DND-41 (cell line): Measurements from ENCODE around the gene TSPAN11.
A peak's percentile ranks its signal among the peaks of the same experiment; 100 is the strongest.

Source experiments
- ATAC-seq: fragments of 200-7000 bp; cut with Tn5 transposase; 3 replicates; pipeline ENCODE4 v1.9.1; 2021; ENCODE audit warnings: low read depth; ENCODE audit not compliant: insufficient read depth
- DNase-seq: peaks from one replicate; pipeline ENCODE4 v3.0.0-alpha.2; 2020
- H2AFZ ChIP-seq: 2 replicates; pipeline ENCODE4 v1.6.0; 2012; ENCODE audit warnings: low read depth, low read length
- H3K27ac ChIP-seq: 2 replicates; pipeline ENCODE4 v1.5.1; 2012; ENCODE audit warnings: low read length, inconsistent platforms
- H3K27me3 ChIP-seq: fragments of 200-600 bp; sonication (generic); 2 replicates; pipeline ENCODE4 v1.6.0; 2012; ENCODE audit warnings: low read length, mild to moderate bottlenecking, inconsistent platforms; ENCODE audit not compliant: insufficient read depth, poor library complexity
- H3K36me3 ChIP-seq: 2 replicates; pipeline ENCODE4 v1.5.1; 2012; ENCODE audit warnings: low read length, inconsistent platforms; ENCODE audit not compliant: insufficient read depth
- H3K4me1 ChIP-seq: 2 replicates; pipeline ENCODE4 v1.5.1; 2012; ENCODE audit warnings: mild to moderate bottlenecking, low read length; ENCODE audit not compliant: insufficient read depth
- H3K4me2 ChIP-seq: 2 replicates; pipeline ENCODE4 v1.6.0; 2012; ENCODE audit warnings: mild to moderate bottlenecking, moderate library complexity, low read length, inconsistent platforms; ENCODE audit not compliant: insufficient read depth
- H3K4me3 ChIP-seq, 2 experiments: fragments of 200-600 bp in 1 of 2; shearing (Covaris generic) in 1 of 2; 2 replicates each; pipeline ENCODE4 v1.5.1; 2012 to 2016; ENCODE audit warnings: inconsistent platforms in 2 of 2, low read length in 2 of 2, mild to moderate bottlenecking in 2 of 2, low read depth in 1 of 2, moderate library complexity in 1 of 2
- H3K79me2 ChIP-seq: 2 replicates; pipeline ENCODE4 v1.6.0; 2012; ENCODE audit warnings: low read length, inconsistent platforms; ENCODE audit not compliant: insufficient read depth
- H3K9ac ChIP-seq: 2 replicates; pipeline ENCODE4 v1.6.0; 2012; ENCODE audit warnings: low read depth, mild to moderate bottlenecking, inconsistent platforms, low read length, moderate library complexity
- H3K9me3 ChIP-seq: 2 replicates; pipeline ENCODE4 v1.5.1; 2012; ENCODE audit warnings: low read length, moderate library complexity, mild to moderate bottlenecking, inconsistent platforms; ENCODE audit not compliant: insufficient read depth, severe bottlenecking
- H4K20me1 ChIP-seq: 2 replicates; pipeline ENCODE4 v1.6.0; 2012; ENCODE audit warnings: low read length; ENCODE audit not compliant: insufficient read depth
- EZH2 ChIP-seq: IDR thresholded peaks from 3 replicates; pipeline ENCODE4 v1.6.1; 2012; ENCODE audit warnings: borderline replicate concordance, low read depth, mild to moderate bottlenecking, moderate library complexity, low read length, inconsistent platforms; ENCODE audit not compliant: severe bottlenecking
- TF ChIP-seq, protein P1 (sequence below): IDR thresholded peaks from 2 replicates; pipeline ENCODE4 v1.5.1; 2012; ENCODE audit warnings: borderline replicate concordance, low read length, moderate library complexity, mild to moderate bottlenecking; ENCODE audit not compliant: poor library complexity, severe bottlenecking; ENCODE audit errors: extremely low read depth

The TSPAN11 gene

DNA sequence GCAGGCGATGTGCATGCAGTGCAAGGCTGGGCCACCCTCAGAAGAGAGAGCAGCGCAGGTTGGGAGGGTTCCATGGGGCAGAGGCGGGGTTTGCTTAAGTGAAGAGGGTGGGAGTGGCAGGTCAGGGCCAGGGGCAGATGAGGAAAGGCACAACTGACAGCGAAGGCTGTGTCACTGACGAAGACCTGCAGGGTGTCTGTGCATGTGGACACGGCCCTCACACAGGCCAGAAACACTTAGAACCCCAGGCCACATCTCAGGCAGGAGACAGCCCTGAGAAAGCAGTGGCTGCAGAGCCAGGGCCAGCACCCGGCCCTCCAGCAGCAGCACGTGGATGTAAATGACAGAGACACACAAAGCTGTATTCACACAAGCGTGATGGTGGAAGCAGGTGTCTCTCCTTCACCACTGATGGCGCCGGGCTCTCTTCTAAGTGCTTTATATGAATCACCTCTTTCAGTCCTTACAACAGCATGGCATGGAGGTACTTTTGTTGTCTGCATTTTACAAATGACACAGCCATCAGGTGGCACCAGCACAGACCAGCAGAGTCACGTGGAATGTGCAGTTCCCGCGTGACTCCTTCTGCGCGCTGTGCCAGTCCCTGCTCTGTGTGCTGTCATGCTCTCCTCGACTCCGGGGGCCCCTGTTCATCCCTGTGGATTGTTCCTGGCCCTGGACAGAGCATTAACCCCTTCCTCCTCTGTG, 54.6 kb downstream of the TSPAN11 start:
- Histone ChIP-seq H4K20me1 (no peaks in the 10 kb centered on the region; the same call in 1 of the 2 replicates), H3K79me2 (no peaks in the 10 kb centered on the region), H3K36me3 (no peaks in the 10 kb centered on the region), H3K4me3 (no peak overlapping the region), H3K4me1 (no peaks in the 10 kb centered on the region), H3K27me3 (no peaks in the 10 kb centered on the region), H3K9me3 (no peaks in the 10 kb centered on the region), H3K4me2 (no peak overlapping the region), H3K9ac (no peak overlapping the region), H3K27ac (no peak overlapping the region), H2AFZ (no peak overlapping the region)
- DNase-seq (no peak), ATAC-seq (no peak)
- TF ChIP-seq EZH2 = no peak
- TF ChIP-seq, protein P1, sequence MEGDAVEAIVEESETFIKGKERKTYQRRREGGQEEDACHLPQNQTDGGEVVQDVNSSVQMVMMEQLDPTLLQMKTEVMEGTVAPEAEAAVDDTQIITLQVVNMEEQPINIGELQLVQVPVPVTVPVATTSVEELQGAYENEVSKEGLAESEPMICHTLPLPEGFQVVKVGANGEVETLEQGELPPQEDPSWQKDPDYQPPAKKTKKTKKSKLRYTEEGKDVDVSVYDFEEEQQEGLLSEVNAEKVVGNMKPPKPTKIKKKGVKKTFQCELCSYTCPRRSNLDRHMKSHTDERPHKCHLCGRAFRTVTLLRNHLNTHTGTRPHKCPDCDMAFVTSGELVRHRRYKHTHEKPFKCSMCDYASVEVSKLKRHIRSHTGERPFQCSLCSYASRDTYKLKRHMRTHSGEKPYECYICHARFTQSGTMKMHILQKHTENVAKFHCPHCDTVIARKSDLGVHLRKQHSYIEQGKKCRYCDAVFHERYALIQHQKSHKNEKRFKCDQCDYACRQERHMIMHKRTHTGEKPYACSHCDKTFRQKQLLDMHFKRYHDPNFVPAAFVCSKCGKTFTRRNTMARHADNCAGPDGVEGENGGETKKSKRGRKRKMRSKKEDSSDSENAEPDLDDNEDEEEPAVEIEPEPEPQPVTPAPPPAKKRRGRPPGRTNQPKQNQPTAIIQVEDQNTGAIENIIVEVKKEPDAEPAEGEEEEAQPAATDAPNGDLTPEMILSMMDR = no peak

DNA sequence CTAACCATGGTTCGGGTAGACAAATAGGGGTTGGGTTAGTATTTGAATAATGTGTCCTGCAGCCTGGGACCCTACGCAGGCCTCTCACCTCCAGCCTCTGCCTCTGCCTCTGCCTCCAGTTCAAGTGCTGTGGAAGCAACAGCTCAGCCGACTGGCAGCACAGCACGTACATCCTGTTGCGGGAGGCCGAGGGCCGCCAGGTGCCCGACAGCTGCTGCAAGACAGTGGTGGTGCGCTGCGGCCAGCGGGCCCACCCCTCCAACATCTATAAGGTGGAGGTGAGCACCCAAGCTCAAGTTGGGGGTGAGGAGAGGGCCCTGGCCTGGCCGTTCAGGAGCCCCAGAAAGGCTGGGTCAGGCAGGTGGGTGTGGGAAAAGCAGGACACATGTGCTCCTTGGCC, 55.9 kb downstream of the TSPAN11 start:
- Histone ChIP-seq H3K36me3 (no peaks in the 10 kb centered on the region), H3K9ac (no peak overlapping the region), H4K20me1 (no peaks in the 10 kb centered on the region; the same call in 1 of the 2 replicates), H3K27ac (no peak overlapping the region), H3K4me3 (no peak overlapping the region), H3K79me2 (no peaks in the 10 kb centered on the region), H3K4me2 (no peak overlapping the region), H2AFZ (no peak overlapping the region), H3K27me3 (no peaks in the 10 kb centered on the region), H3K4me1 (no peaks in the 10 kb centered on the region), H3K9me3 (no peaks in the 10 kb centered on the region)
- ATAC-seq (no peak), DNase-seq (no peak)
- TF ChIP-seq, protein P1 = no peak
- no peak for TF ChIP-seq EZH2

DNA sequence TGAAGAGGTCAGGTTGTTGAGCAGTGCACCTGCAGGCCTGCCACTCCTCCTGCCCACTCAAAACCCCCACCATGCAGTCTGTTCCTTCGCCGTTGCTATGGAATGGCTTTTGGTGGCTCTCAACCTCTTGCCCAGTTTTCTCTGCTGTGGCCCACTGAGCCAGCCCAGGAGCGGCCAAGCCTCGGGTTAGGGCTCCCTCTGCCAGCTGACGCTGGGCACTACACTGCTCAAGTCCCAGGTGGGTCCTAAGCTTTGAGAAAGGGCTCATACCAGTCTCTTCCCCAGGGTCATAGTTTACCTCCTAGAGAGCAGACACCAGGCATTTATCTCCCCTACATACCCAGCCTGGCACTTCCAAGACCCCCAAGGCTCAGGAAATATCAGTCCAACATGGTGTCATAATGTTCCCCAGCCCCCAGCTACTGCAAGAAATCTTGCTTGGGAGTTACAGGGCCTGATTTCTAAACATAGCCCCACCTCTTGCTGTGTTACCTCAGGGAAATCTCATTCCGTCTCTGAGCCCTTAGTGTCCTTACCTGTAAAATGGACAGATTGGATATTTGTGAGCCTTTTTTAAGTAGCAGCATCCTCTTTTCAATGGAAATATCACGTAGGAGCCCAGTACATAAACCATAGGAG, 59.4 kb downstream of the TSPAN11 start:
- Histone ChIP-seq H4K20me1 (no peaks in the 10 kb centered on the region; the same call in 1 of the 2 replicates), H3K36me3 (no peaks in the 10 kb centered on the region), H3K4me1 (no peaks in the 10 kb centered on the region), H3K4me3 (no peak overlapping the region), H3K9ac (no peak overlapping the region), H3K27me3 (no peaks in the 10 kb centered on the region), H3K9me3 (no peaks in the 10 kb centered on the region), H2AFZ (no peak overlapping the region), H3K27ac (no peak overlapping the region), H3K4me2 (no peak overlapping the region), H3K79me2 (no peaks in the 10 kb centered on the region)
- TF ChIP-seq, protein P1 = peak; percentile 66
- TF ChIP-seq EZH2 = no peak
- DNase-seq (peak; percentile 29), ATAC-seq (peak; percentile 65; the same call in 1 of the 3 replicates)

DNA sequence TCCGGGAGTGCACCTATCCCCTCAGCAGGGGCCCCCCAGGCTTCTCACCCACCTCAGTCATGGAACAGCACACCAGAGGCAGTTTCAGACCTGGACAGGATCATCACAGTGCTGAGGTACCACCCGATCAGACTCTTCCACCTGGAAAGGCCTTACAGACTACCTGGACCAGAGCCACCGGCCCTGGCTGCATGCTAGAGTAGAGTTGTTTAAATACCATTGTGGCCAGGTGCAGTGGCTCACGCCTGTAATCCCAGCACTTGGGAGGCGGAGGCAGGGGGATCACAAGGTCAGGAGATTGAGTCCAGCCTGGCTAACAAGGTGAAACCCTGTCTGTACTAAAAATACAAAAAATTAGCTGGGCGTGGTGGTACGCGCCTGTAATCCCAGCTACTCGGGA, 61.5 kb downstream of the TSPAN11 start:
- no peak overlapping the region for H3K27ac ChIP-seq
- no peaks in the 10 kb centered on the region for H3K79me2 ChIP-seq
- DNase-seq = no peak
- ATAC-seq = no peak
- no peak overlapping the region for H2AFZ ChIP-seq
- H3K4me2 ChIP-seq = no peak overlapping the region
- H3K27me3 ChIP-seq = no peaks in the 10 kb centered on the region
- no peak overlapping the region for H3K9ac ChIP-seq
- no peaks in the 10 kb centered on the region for H3K36me3 ChIP-seq
- TF ChIP-seq EZH2 = no peak
- TF ChIP-seq, protein P1 = no peak
- H3K9me3 ChIP-seq = no peaks in the 10 kb centered on the region
- no peaks in the 10 kb centered on the region for H4K20me1 ChIP-seq
- H3K4me3 ChIP-seq = no peak overlapping the region
- H3K4me1 ChIP-seq = no peaks in the 10 kb centered on the region
